Muscle layer of duodenum (tissue), 2 donors: Measurements from ENCODE around the gene DCTD.

ENCODE experiments used
- H3K27ac ChIP-seq: one replicate; pipeline ENCODE4 v1.7.0; 2013; ENCODE audit warnings: mild to moderate bottlenecking, low read length
- H3K27me3 ChIP-seq: one replicate; pipeline ENCODE4 v1.7.0; 2013; ENCODE audit warnings: low read depth, mild to moderate bottlenecking, control low read depth, low read length
- H3K36me3 ChIP-seq, 2 donors: one replicate each; pipeline ENCODE4 v1.7.0; 2013; ENCODE audit warnings: low read length in 2 of 2, control low read depth in 1 of 2, mild to moderate bottlenecking in 1 of 2; ENCODE audit not compliant: insufficient read depth in 2 of 2, control insufficient read depth in 1 of 2
- H3K4me1 ChIP-seq, 2 donors: one replicate each; pipeline ENCODE4 v1.7.0; 2013; ENCODE audit warnings: low read length in 2 of 2, mild to moderate bottlenecking in 2 of 2, control low read depth in 1 of 2, moderate library complexity in 1 of 2; ENCODE audit not compliant: insufficient read depth in 2 of 2, control insufficient read depth in 1 of 2
- H3K4me3 ChIP-seq, 2 donors: one replicate each; pipeline ENCODE4 v1.7.0; 2013; ENCODE audit warnings: low read length in 2 of 2, low read depth in 1 of 2, mild to moderate bottlenecking in 1 of 2
- H3K9me3 ChIP-seq, 2 donors: one replicate each; pipeline ENCODE4 v1.7.0; 2013; ENCODE audit warnings: low read length in 2 of 2, control low read depth in 1 of 2, mild to moderate bottlenecking in 1 of 2; ENCODE audit not compliant: control insufficient read depth in 1 of 2
- donor health status: healthy.

Gene DCTD

GRCh38 chr4:182866746-182867145 lies 50.4 kb downstream of the DCTD start:
- no peak overlapping the region for H3K27ac ChIP-seq
- no peaks in the 10 kb centered on the region for H3K9me3 ChIP-seq
- no peaks in the 10 kb centered on the region for H3K36me3 ChIP-seq

DNA sequence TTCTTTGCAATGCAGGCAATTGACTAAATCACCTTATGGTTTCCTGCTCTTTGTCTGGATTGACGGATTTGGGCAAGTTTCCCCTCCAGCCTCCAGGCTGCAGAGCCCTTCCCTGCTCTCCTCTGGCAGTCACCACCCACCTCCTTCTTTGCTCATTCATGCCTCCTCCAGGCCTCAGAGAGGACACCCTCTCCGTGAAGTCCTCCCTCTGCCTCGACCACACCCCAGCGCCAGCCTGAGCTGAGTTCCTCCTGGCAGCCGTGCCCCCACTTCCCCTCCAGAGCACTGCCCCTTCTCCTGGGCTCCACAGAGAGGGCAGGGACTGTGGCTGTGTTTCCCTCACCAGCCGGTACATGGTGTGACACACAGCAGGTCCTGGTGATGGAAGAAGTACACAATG lies 53.7 kb downstream of the DCTD start:
- Histone ChIP-seq H3K36me3 (no peaks in the 10 kb centered on the region), H3K4me3 (no peak overlapping the region), H3K27me3 (no peaks in the 10 kb centered on the region), H3K4me1 (no peaks in the 10 kb centered on the region), H3K27ac (no peak overlapping the region), H3K9me3 (peaks cover 0 to 4% of the 10 kb centered on the region in 2 donors)

More at GRCh38 chr4:182866746-182867145, 50.4 kb downstream of the DCTD start:
- no peak overlapping the region for H3K4me3 ChIP-seq
- H3K4me1 ChIP-seq, result no peaks in the 10 kb centered on the region
- H3K27me3 ChIP-seq, result no peaks in the 10 kb centered on the region

DNA sequence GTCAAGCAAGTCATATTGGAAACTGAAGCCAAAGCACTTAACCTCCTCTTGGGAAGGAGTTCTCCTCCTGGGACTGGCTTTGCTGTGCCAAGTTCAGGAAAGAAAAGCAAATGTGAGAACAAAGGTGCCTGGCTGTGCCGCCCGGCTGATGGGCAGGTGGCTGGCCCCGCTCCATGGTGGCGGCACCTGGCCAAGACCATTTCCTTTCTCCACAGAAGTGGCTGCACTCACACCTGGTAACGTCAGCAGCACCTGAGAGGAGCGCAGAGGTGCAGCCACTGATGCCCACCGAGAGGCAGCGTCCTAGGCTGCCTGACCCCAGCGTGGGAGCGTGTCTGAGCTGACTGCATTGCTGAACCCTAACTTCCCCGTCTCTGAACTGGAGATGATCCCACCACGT lies 54.3 kb downstream of the DCTD start:
- no peak overlapping the region for H3K27ac ChIP-seq

GRCh38 chr4:182862141-182862875 lies 54.9 kb downstream of the DCTD start:
- Histone ChIP-seq H3K27me3 (no peaks in the 10 kb centered on the region), H3K4me1 (no peaks in the 10 kb centered on the region), H3K36me3 (no peaks in the 10 kb centered on the region), H3K27ac (no peak overlapping the region), H3K9me3 (peaks cover 0 to 4% of the 10 kb centered on the region in 2 donors), H3K4me3 (no peak overlapping the region)

More for the DNA sequence above, 54.3 kb downstream of the DCTD start:
- no peaks in the 10 kb centered on the region for H3K36me3 ChIP-seq
- no peaks in the 10 kb centered on the region for H3K27me3 ChIP-seq
- no peaks in the 10 kb centered on the region for H3K4me1 ChIP-seq
- peaks cover 0 to 4% of the 10 kb centered on the region in 2 donors for H3K9me3 ChIP-seq
- H3K4me3 ChIP-seq, result no peak overlapping the region

- H3K27ac ChIP-seq, result no peak overlapping the region
- no peaks in the 10 kb centered on the region for H3K4me1 ChIP-seq
- H3K36me3 ChIP-seq, result no peaks in the 10 kb centered on the region
- H3K4me3 ChIP-seq, result no peak overlapping the region
- no peaks in the 10 kb centered on the region for H3K27me3 ChIP-seq
- H3K9me3 ChIP-seq, result peaks cover 0 to 4% of the 10 kb centered on the region in 2 donors
Observed at GRCh38 chr4:182861346-182861745, 55.8 kb downstream of the DCTD start.

GRCh38 chr4:182859730-182860129 lies 57.5 kb downstream of the DCTD start:
- Histone ChIP-seq H3K27me3 (no peaks in the 10 kb centered on the region), H3K4me3 (no peak overlapping the region), H3K4me1 (no peaks in the 10 kb centered on the region)

GRCh38 chr4:182858711-182859110 lies 58.5 kb downstream of the DCTD start:
- no peaks in the 10 kb centered on the region for H3K36me3 ChIP-seq
- peaks cover 0 to 4% of the 10 kb centered on the region in 2 donors for H3K9me3 ChIP-seq
- H3K27me3 ChIP-seq, result no peaks in the 10 kb centered on the region
- no peaks in the 10 kb centered on the region for H3K4me1 ChIP-seq
- no peak overlapping the region for H3K4me3 ChIP-seq
- no peak overlapping the region for H3K27ac ChIP-seq

More at GRCh38 chr4:182859730-182860129, 57.5 kb downstream of the DCTD start:
- peaks cover 0 to 4% of the 10 kb centered on the region in 2 donors for H3K9me3 ChIP-seq
- H3K36me3 ChIP-seq, result no peaks in the 10 kb centered on the region
- no peak overlapping the region for H3K27ac ChIP-seq

DNA sequence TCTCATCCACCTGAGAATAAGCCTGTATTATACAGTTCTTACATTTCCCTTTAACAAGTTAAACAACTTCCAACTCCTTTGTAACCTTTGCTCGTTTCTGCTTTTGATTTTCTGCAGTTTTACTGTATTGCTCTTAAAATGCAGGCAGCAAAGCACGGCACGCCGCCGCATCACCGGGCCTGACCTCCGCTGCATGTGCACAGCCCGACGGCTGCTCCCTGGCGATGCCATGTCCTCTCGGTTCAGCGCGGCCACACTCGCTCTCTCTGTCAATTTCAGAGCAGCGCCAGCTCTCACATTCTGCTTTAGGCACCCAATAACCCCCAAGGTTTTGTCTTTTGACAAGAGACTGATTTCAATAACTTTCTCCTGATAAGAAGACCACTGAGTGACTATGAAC lies 60.3 kb downstream of the DCTD start:
- peaks cover 0 to 11% of the 10 kb centered on the region in 2 donors for H3K9me3 ChIP-seq
- H3K27ac ChIP-seq, result no peak overlapping the region
- no peaks in the 10 kb centered on the region for H3K4me1 ChIP-seq
- no peak overlapping the region for H3K4me3 ChIP-seq
- H3K36me3 ChIP-seq, result no peaks in the 10 kb centered on the region
- H3K27me3 ChIP-seq, result no peaks in the 10 kb centered on the region

DNA sequence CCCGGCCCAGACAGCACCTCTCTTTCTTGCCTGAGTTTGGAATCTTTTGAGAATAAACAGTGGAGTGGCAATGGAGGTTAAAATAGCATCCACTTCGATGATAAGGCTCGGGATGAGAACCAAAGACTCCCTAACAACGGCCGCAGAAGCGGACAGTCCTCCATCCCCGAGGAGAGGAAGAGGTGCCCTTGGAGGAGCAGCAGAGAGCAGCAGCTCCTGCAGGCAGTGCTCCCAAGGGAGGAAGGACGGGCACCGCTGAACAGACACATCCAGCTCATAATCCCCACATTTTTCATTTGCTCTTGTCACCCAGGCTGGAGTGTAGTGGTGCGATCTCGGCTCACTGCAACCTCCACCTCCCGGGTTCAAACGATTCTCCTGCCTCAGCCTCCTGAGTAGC lies 61.3 kb downstream of the DCTD start:
- peaks cover 0 to 11% of the 10 kb centered on the region in 2 donors for H3K9me3 ChIP-seq
- no peak overlapping the region for H3K27ac ChIP-seq
- no peaks in the 10 kb centered on the region for H3K36me3 ChIP-seq
- no peaks in the 10 kb centered on the region for H3K4me1 ChIP-seq
- H3K4me3 ChIP-seq, result no peak overlapping the region
- no peaks in the 10 kb centered on the region for H3K27me3 ChIP-seq

DNA sequence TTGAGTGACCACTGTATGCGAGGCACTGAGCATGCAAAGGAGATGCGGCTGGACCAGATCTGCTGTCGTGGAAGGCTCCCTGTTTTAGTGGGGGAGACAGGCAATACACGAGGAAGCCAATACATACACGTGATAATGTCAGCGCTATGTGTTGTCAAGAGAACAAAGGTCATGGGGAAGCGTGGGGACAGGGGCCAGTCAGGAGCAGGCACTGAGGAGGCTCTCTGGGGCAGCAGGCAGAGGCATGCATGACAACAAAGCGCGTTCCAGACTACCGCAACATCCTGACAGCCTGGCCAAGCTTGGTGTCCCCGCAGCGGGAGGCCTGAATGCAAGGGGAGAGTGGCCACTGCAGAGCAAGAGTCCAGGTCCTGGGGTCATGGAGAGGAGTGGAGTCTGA lies 61.9 kb downstream of the DCTD start:
- Histone ChIP-seq H3K4me3 (no peak overlapping the region), H3K36me3 (no peaks in the 10 kb centered on the region), H3K27me3 (no peaks in the 10 kb centered on the region), H3K4me1 (no peaks in the 10 kb centered on the region), H3K9me3 (peaks cover 0 to 11% of the 10 kb centered on the region in 2 donors), H3K27ac (no peak overlapping the region)

GRCh38 chr4:182854466-182854865 lies 62.7 kb downstream of the DCTD start:
- H3K4me3 ChIP-seq, result no peak overlapping the region
- no peaks in the 10 kb centered on the region for H3K27me3 ChIP-seq
- H3K27ac ChIP-seq, result no peak overlapping the region
- H3K4me1 ChIP-seq, result no peaks in the 10 kb centered on the region
- H3K9me3 ChIP-seq, result peaks cover 0 to 7% of the 10 kb centered on the region in 2 donors
- H3K36me3 ChIP-seq, result no peaks in the 10 kb centered on the region
